SJCRH30 (cell line): ENCODE results near the gene EDIL3. TPM values are rescaled to one million over a fixed set of nuclear protein-coding genes. Genes with fewer than 3 reads are reported as not detected.
"Not testable (repeated sequence)": the region's sequence is repeated elsewhere in the genome, so short reads cannot be mapped to it uniquely, and the experiment has no call there.

Experiments used
- DNase-seq, 2 experiments: peaks; one replicate each; pipeline ENCODE4 v3.0.0-alpha.2; 2015 to 2020
- H3K27ac ChIP-seq: fragments of 250-450 bp; sonication (Bioruptor Pico); 2 replicates; pipeline ENCODE4 v1.5.1; 2020; ENCODE audit warnings: mild to moderate bottlenecking, moderate library complexity
- H3K27me3 ChIP-seq: fragments of 250-450 bp; sonication (Bioruptor Pico); 2 replicates; pipeline ENCODE4 v1.5.1; 2020; ENCODE audit warnings: mild to moderate bottlenecking, moderate library complexity
- H3K36me3 ChIP-seq: fragments of 250-450 bp; sonication (Bioruptor Pico); 2 replicates; pipeline ENCODE4 v1.5.1; 2020; ENCODE audit warnings: mild to moderate bottlenecking, moderate library complexity
- H3K4me1 ChIP-seq: fragments of 250-450 bp; sonication (Bioruptor Pico); 2 replicates; pipeline ENCODE4 v1.5.1; 2020; ENCODE audit warnings: mild to moderate bottlenecking, moderate library complexity
- H3K4me3 ChIP-seq: fragments of 250-450 bp; sonication (Bioruptor Pico); 2 replicates; pipeline ENCODE4 v1.5.1; 2020; ENCODE audit warnings: mild to moderate bottlenecking, moderate library complexity
- H3K9me3 ChIP-seq: fragments of 250-450 bp; sonication (Bioruptor Pico); replicated peaks from 2 replicates; pipeline ENCODE4 v1.5.1; 2020; ENCODE audit warnings: mild to moderate bottlenecking, moderate library complexity
- total RNA-seq: library from RNA; depleted of rRNA; stranded (reverse); fragments of >200 nt; shearing (Covaris generic); gene quantifications from 2 replicates; pipeline ENCODE4 v1.2.3, GENCODE V29; 2014

The EDIL3 gene
- total RNA-seq, 1 experiment from 2014 or later = 29.0 TPM

- H3K4me1 ChIP-seq = no peaks in the 10 kb centered on the region
- H3K36me3 ChIP-seq = no peaks in the 10 kb centered on the region
- no peak for DNase-seq
- H3K27ac ChIP-seq = no peak overlapping the region
- H3K4me3 ChIP-seq = no peak overlapping the region
- H3K27me3 ChIP-seq = no peaks in the 10 kb centered on the region
- H3K9me3 ChIP-seq = no peaks in the 10 kb centered on the region
Observed at GRCh38 chr5:84168841-84169240, 215.8 kb downstream of the EDIL3 start.

DNA sequence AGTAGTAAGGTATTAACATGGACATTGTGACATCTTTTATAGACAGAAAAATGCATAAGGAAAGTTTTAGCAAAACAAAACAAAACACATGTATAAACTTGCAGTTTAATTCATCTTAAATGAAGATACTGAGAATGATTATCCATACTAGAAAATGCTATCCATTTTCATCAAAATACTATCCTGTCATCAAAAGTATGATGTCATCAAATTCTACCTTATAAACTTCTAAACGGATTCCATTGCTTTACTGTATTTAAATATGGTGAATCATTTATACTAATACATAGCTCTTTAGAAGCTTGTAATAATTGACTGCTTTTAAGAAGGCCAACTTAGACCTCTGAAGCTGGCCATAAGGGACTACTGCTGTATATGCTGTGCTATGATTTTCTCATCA lies 221.0 kb downstream of the EDIL3 start:
- no peaks in the 10 kb centered on the region for H3K36me3 ChIP-seq
- H3K9me3 ChIP-seq = no peaks in the 10 kb centered on the region
- no peak for DNase-seq
- H3K4me3 ChIP-seq = no peak overlapping the region
- no peak overlapping the region for H3K27ac ChIP-seq
- no peaks in the 10 kb centered on the region for H3K4me1 ChIP-seq
- no peaks in the 10 kb centered on the region for H3K27me3 ChIP-seq

- no peak for DNase-seq
- no peaks in the 10 kb centered on the region for H3K27me3 ChIP-seq
- no peak overlapping the region for H3K27ac ChIP-seq
- no peaks in the 10 kb centered on the region for H3K4me1 ChIP-seq
- H3K36me3 ChIP-seq = no peaks in the 10 kb centered on the region
- H3K4me3 ChIP-seq = no peak overlapping the region
- no peaks in the 10 kb centered on the region for H3K9me3 ChIP-seq
Observed at GRCh38 chr5:84162695-84163094, 222.0 kb downstream of the EDIL3 start.

DNA sequence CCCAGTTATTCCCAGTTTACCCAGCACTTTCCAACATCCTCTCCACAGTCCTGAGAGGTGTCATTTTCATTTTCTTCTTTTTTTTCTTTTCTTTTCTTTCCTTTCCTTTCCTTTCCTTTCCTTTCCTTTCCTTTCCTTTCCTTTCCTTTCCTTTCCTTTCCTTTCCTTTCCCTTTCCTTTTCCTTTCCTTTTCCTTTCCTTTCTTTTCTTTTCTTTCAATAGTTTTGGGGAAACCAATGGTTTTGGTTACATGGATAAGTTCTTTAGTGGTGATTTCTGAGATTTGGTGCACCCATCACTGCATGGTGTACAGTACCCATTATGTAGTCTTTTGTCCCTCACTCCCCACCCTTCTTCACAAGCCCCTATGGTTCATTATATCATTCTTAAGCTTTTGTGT lies 224.0 kb downstream of the EDIL3 start:
- not testable (repeated sequence) for DNase-seq, H3K4me3 ChIP-seq, H3K27ac ChIP-seq, H3K36me3 ChIP-seq, H3K4me1 ChIP-seq, H3K9me3 ChIP-seq, H3K27me3 ChIP-seq

- H3K9me3 ChIP-seq = no peaks in the 10 kb centered on the region
- no peaks in the 10 kb centered on the region for H3K27me3 ChIP-seq
- no peak overlapping the region for H3K27ac ChIP-seq
- DNase-seq = no peak
- H3K4me3 ChIP-seq = no peak overlapping the region
- H3K36me3 ChIP-seq = no peaks in the 10 kb centered on the region
- peaks cover 5% of the 10 kb centered on the region for H3K4me1 ChIP-seq
Observed at GRCh38 chr5:84149094-84149493, 235.6 kb downstream of the EDIL3 start.

DNA sequence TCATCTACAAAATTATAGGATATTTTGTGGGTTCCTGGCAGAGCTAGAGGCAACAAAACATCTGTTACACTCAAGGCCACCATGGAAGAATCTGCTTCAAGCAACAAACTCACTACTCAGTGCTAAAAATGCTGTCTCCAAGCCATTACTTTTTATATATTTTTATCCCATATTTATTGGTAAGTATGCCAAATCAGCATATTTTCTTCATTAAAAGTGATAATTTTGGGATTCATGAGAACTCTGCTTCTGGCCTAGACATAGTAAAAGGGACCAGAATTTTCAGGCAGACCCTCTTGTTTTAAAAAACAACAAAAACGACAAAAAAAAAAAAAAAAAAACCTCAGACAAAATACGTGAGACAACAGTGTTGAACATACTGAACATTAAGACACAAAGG lies 236.0 kb downstream of the EDIL3 start:
- Histone ChIP-seq H3K4me1 (peaks cover 5% of the 10 kb centered on the region), H3K9me3 (no peaks in the 10 kb centered on the region), H3K36me3 (no peaks in the 10 kb centered on the region), H3K4me3 (no peak overlapping the region), H3K27ac (no peak overlapping the region), H3K27me3 (no peaks in the 10 kb centered on the region)
- no peak for DNase-seq

GRCh38 chr5:84137541-84137940 lies 247.1 kb downstream of the EDIL3 start:
- no peaks in the 10 kb centered on the region for H3K36me3 ChIP-seq
- no peaks in the 10 kb centered on the region for H3K27me3 ChIP-seq
- H3K27ac ChIP-seq = no peak overlapping the region
- no peak overlapping the region for H3K4me3 ChIP-seq
- H3K4me1 ChIP-seq = no peaks in the 10 kb centered on the region
- no peak for DNase-seq
- H3K9me3 ChIP-seq = no peaks in the 10 kb centered on the region

- DNase-seq = no peak
- Histone ChIP-seq H3K36me3 (no peaks in the 10 kb centered on the region), H3K27me3 (no peaks in the 10 kb centered on the region), H3K4me3 (no peak overlapping the region), H3K27ac (no peak overlapping the region), H3K4me1 (no peaks in the 10 kb centered on the region), H3K9me3 (no peaks in the 10 kb centered on the region)
Observed at GRCh38 chr5:84131372-84131771, 253.3 kb downstream of the EDIL3 start.

GRCh38 chr5:84130006-84130580 lies 254.6 kb downstream of the EDIL3 start:
- Histone ChIP-seq H3K36me3 (no peaks in the 10 kb centered on the region), H3K4me1 (no peaks in the 10 kb centered on the region), H3K27me3 (no peaks in the 10 kb centered on the region), H3K4me3 (no peak overlapping the region), H3K9me3 (no peaks in the 10 kb centered on the region), H3K27ac (no peak overlapping the region)
- DNase-seq = no peak

DNA sequence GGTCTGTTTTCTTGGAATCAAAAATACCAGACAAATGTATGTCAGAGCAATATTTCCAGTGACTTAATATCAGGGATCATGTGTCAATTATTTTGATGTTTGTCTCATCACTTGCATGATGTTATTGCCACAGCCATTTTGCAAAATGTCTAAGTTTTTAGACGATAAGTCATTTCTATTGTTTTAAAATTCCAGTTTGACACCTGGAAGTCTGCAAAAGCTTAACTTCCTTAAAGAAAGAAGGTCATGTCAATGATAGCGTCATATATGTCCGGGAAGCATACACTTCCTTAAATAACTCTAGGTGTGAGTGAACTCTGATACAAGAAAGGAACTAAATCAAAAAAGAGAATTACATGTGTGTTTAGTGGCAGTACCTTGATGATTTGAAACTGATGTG lies 259.5 kb downstream of the EDIL3 start:
- no peak overlapping the region for H3K27ac ChIP-seq

DNA sequence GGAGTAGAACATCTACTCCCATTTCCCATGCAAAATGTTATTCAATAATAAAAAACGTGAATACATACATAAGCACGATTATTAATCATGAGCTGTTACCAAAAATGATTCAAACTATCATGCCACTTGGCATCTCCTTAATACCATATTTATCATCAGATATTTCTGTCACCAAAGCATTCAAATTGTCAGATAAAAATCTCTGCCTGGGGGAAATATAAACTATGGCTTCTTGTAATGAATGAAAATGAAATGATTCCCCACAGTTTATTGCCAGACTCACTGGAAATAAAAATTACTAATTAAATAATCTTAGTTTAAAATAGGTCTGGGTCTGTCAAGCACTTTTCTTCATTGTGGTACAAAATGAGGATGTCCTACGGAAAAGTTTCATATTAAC lies 265.4 kb downstream of the EDIL3 start:
- no peak overlapping the region for H3K27ac ChIP-seq
- no peaks in the 10 kb centered on the region for H3K27me3 ChIP-seq
- no peak overlapping the region for H3K4me3 ChIP-seq
- no peaks in the 10 kb centered on the region for H3K9me3 ChIP-seq
- peaks cover 17% of the 10 kb centered on the region for H3K4me1 ChIP-seq
- DNase-seq = no peak
- no peaks in the 10 kb centered on the region for H3K36me3 ChIP-seq

More for the DNA sequence above, 259.5 kb downstream of the EDIL3 start:
- Histone ChIP-seq H3K36me3 (no peaks in the 10 kb centered on the region), H3K4me1 (no peaks in the 10 kb centered on the region), H3K9me3 (no peaks in the 10 kb centered on the region), H3K27me3 (no peaks in the 10 kb centered on the region), H3K4me3 (no peak overlapping the region)
- no peak for DNase-seq

GRCh38 chr5:84118551-84118950 lies 266.1 kb downstream of the EDIL3 start:
- no peaks in the 10 kb centered on the region for H3K9me3 ChIP-seq
- H3K4me1 ChIP-seq = peaks cover 21% of the 10 kb centered on the region
- DNase-seq = peak; percentile 22 to 62
- no peaks in the 10 kb centered on the region for H3K27me3 ChIP-seq
- no peak overlapping the region for H3K27ac ChIP-seq
- no peak overlapping the region for H3K4me3 ChIP-seq
- no peaks in the 10 kb centered on the region for H3K36me3 ChIP-seq

DNA sequence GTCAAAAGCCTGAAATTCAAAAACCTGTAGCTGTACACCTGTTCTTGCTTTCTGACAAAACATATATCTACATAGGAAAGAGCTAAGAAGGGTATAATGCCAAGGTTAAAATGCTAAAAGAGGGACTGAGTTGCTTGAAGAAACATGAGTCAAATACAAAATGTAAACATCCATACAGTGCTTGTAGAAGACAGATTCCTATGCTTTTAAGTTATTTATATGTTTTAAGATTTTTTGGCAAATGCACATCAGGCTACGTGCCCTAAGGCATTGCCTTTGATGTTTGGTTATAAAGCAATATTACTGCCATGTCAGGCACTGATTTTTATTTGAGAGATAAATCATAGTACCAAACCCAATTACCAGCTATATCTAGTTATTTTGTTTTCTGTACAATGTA lies 269.0 kb downstream of the EDIL3 start:
- no peaks in the 10 kb centered on the region for H3K27me3 ChIP-seq
- H3K9me3 ChIP-seq = no peaks in the 10 kb centered on the region
- no peaks in the 10 kb centered on the region for H3K36me3 ChIP-seq
- no peak for DNase-seq
- no peak overlapping the region for H3K27ac ChIP-seq
- H3K4me1 ChIP-seq = peaks cover 28% of the 10 kb centered on the region
- no peak overlapping the region for H3K4me3 ChIP-seq

DNA sequence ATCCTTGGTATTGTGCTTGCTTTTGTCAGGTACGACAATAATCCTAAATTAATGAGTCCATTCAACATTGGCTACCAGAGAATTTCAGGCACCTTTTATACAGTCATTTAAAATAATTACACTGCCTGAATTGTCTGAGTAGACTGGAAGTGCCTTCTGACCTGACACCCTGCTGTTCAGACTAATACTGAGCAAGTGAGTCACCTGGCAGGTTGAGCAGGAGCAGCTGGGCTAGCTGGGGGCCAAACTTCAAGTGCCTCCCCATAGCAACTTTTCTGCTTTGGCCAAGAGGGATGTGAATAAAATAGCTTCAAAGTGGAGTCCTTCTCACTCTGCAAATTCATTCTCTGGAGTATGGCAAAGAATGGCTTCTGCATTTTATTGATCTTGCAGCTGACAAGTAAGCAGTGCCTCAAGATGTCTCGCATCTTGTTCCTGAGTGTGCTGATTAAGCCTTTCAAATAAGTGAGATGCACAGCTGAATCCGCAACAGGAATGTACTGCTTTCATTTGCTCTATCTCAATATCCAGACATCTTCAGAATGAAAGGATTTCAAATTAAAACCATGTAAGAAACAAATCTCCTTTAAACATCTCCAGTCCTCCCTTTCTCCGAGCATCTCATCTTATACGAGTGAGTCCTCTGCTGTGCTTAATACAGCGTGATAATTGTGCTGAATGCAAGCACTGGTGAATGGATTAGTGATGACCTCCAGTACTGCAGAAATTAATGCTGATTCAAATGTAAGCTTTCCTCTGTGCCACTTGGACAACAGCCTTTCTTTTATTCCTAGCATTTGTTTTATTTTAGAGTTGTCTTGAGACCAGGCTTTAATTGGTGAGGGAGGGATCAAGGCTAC lies 271.2 kb downstream of the EDIL3 start:
- no peaks in the 10 kb centered on the region for H3K27me3 ChIP-seq
- peak; percentile 39 to 73 for DNase-seq
- peak overlapping the region; percentile 39 for H3K4me3 ChIP-seq
- H3K27ac ChIP-seq = peak overlapping the region; percentile 55
- peaks cover 23% of the 10 kb centered on the region for H3K4me1 ChIP-seq
- no peaks in the 10 kb centered on the region for H3K9me3 ChIP-seq
- no peaks in the 10 kb centered on the region for H3K36me3 ChIP-seq

DNA sequence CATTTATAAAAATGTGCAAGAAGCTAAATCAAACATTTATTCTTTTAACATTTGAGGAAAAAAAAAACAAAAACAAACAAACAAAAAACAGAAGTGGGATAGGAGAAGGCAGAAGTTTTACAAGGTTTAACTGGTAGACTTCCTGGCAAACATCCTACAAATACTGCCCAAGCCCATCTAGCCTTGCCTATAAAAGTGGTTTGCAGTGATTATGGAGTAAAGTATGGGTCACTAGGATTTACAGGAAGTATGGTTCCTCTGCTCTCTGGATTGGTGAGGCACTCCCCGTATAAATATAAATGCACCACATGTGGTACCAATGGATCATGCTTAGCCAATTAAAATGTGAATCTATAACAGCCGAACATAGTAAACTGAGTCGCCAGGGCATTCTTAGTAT lies 291.9 kb downstream of the EDIL3 start:
- Histone ChIP-seq H3K27ac (no peak overlapping the region), H3K4me1 (no peaks in the 10 kb centered on the region), H3K36me3 (no peaks in the 10 kb centered on the region), H3K9me3 (peaks cover 12% of the 10 kb centered on the region; the same call in 1 of the 2 replicates), H3K4me3 (no peak overlapping the region), H3K27me3 (no peaks in the 10 kb centered on the region)
- no peak for DNase-seq
